Adipocyte (in vitro differentiated cells): ENCODE data around the gene TBCE.
"Not testable (repeated sequence)": the region's sequence is repeated elsewhere in the genome, so short reads cannot be mapped to it uniquely, and the experiment has no call there.

Experiments used
- DNase-seq: peaks from one replicate; pipeline ENCODE4 v3.0.0-alpha.2; 2015; ENCODE audit warnings: low read depth
- H3K27me3 ChIP-seq: replicated peaks from 2 replicates; pipeline ENCODE4 v1.7.0; 2013; ENCODE audit warnings: mild to moderate bottlenecking, low read length, moderate library complexity; ENCODE audit not compliant: control insufficient read depth, insufficient read depth
- H3K36me3 ChIP-seq: 2 replicates; pipeline ENCODE4 v1.7.0; 2013; ENCODE audit warnings: low read length, mild to moderate bottlenecking, moderate library complexity; ENCODE audit not compliant: control insufficient read depth, insufficient read depth, severe bottlenecking
- H3K4me1 ChIP-seq: 2 replicates; pipeline ENCODE4 v1.7.0; 2013; ENCODE audit warnings: mild to moderate bottlenecking, low read length, moderate library complexity; ENCODE audit not compliant: control insufficient read depth, insufficient read depth
- H3K4me3 ChIP-seq: 2 replicates; pipeline ENCODE4 v1.7.0; 2013; ENCODE audit warnings: mild to moderate bottlenecking, low read length, moderate library complexity
- H3K9ac ChIP-seq: 2 replicates; pipeline ENCODE4 v1.7.0; 2013; ENCODE audit warnings: mild to moderate bottlenecking, low read length, moderate library complexity
- H3K9me3 ChIP-seq: 2 replicates; pipeline ENCODE4 v1.7.0; 2013; ENCODE audit warnings: mild to moderate bottlenecking, low read length, moderate library complexity; ENCODE audit not compliant: control insufficient read depth

Gene TBCE

DNA sequence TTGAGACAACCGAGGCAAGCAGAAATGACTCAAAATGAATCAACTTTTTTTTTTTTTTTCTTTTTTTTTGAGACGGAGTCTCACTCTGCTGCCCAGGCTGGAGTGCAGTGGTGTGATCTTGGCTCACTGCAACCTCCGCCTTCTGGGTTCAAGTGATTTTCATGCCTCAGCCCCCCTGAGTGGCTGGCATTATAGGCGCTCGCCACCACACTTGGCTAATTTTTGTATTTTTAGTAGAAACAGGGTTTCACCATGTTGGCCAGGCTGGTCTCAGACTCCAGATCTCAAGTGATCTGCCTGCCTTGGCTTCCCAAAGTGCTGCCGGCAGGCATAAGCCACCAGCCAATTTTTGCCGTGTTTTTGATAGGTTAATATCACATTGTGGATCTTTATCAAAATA, 90.6 kb downstream of the TBCE start:
- H3K4me1 ChIP-seq, H3K9ac ChIP-seq, DNase-seq, H3K27me3 ChIP-seq, H3K4me3 ChIP-seq, H3K9me3 ChIP-seq: not testable (repeated sequence)
- H3K36me3 ChIP-seq: peaks cover 19% of the 10 kb centered on the region

DNA sequence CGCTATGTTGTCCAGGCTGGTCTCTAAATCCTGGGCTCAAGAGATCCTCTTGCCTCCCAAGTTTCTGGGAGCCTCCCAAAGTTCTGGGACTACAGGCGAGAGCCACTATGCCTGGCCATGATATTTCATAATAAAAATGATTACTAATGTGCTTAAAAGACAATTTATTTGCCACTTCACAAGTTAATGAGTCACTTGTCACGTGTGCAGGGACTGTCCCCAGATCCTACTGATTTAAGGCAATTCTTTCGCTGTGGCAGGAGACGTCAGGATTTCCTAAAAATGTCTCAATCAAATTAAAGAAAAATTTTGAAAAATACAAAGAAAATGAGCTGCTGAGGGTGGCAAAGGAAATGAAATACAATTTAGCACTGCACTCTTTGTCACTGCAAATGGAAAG, 93.5 kb downstream of the TBCE start:
- H3K9ac ChIP-seq: no peak overlapping the region
- no peaks in the 10 kb centered on the region for H3K27me3 ChIP-seq
- H3K4me3 ChIP-seq: no peak overlapping the region
- H3K4me1 ChIP-seq: no peaks in the 10 kb centered on the region
- H3K9me3 ChIP-seq: no peaks in the 10 kb centered on the region
- DNase-seq: no peak
- peaks cover 12% of the 10 kb centered on the region for H3K36me3 ChIP-seq

DNA sequence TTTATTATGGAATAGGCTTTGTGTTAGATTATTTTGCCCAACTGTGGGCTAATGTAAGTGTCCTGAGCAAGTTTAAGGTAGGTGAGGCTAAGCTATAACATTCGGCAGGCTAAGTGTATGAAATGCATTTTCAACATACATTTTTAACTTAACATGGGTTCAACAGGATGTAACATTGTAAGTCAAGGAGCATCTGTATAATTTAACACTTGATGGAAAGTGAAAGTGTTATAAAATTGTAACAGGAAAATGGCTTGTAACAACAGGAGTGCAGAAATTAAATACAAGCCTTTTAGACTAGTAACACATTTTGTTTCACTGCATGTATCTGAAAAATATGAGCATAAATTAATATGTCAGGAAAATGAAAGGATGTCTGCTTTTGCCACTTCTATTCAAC, 94.7 kb downstream of the TBCE start:
- DNase-seq: no peak
- peaks cover 12% of the 10 kb centered on the region for H3K36me3 ChIP-seq
- H3K27me3 ChIP-seq: no peaks in the 10 kb centered on the region
- no peak overlapping the region for H3K4me3 ChIP-seq
- H3K9ac ChIP-seq: no peak overlapping the region
- H3K4me1 ChIP-seq: no peaks in the 10 kb centered on the region
- H3K9me3 ChIP-seq: no peaks in the 10 kb centered on the region

DNA sequence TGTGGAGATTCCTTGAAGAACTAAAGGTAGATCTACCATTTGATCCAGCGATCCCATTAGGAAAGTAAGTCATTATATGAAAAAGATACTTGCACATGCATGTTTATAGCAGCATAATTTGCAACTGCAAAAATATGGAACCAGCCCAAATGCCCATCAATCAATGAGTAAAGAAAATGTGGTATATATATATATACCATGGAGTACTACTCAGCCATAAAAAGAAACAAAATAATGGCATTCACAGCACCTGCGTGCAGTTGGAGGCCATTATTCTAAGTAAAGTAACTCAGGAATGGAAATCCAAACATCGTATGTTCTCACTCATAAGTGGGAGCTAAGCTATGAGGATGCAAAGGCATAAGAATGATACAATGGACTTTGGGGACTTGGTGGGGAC, 95.6 kb downstream of the TBCE start:
- peaks cover 12% of the 10 kb centered on the region for H3K36me3 ChIP-seq

DNA sequence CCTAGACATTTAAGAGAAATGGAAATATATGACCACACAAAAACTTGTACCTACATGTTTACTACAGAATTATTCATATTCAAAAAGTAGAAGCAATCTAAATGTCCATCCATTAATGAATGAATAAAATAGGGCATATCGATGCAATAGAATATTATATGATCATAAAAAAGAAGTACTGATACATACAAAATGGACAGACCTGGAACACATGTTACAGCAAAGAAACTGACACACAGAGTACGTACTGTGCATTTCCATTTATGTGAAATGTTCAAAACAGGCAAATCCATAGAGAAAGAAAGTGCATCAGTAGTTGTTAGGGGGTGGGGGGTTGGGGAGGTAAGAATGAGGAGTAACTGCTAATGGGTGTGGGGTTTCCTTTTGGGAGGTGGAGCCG, 97.8 kb downstream of the TBCE start:
- H3K9ac ChIP-seq: no peak overlapping the region
- DNase-seq: no peak
- H3K4me1 ChIP-seq: no peaks in the 10 kb centered on the region
- H3K4me3 ChIP-seq: no peak overlapping the region
- H3K9me3 ChIP-seq: no peaks in the 10 kb centered on the region
- no peaks in the 10 kb centered on the region for H3K27me3 ChIP-seq
- peaks cover 16% of the 10 kb centered on the region for H3K36me3 ChIP-seq

More for the DNA sequence above, 95.6 kb downstream of the TBCE start:
- H3K27me3 ChIP-seq, H3K9me3 ChIP-seq, H3K9ac ChIP-seq, H3K4me3 ChIP-seq, DNase-seq, H3K4me1 ChIP-seq: not testable (repeated sequence)

DNA sequence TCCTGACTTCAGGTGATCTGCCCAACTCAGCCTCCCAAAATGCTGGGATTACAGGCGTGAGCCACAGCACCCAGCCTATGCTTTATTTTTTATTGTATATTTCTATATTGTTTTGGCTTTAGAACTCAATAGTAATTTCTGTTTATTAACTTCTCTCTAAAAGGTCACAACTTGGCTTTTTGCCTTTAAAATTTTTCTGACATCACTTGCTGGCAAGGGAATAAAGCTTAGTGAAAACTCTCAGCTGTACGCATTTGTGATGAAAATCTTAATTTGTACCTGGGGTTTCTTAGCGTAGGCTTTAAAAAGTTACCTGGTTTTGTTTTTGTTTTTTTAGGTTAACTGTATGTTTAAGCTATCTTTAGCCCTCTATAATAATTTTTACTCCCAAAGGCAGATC, 100.8 kb downstream of the TBCE start:
- no peaks in the 10 kb centered on the region for H3K27me3 ChIP-seq
- no peak overlapping the region for H3K4me3 ChIP-seq
- no peaks in the 10 kb centered on the region for H3K9me3 ChIP-seq
- no peak overlapping the region for H3K9ac ChIP-seq
- no peak for DNase-seq
- H3K36me3 ChIP-seq: peaks cover 20% of the 10 kb centered on the region
- no peaks in the 10 kb centered on the region for H3K4me1 ChIP-seq

DNA sequence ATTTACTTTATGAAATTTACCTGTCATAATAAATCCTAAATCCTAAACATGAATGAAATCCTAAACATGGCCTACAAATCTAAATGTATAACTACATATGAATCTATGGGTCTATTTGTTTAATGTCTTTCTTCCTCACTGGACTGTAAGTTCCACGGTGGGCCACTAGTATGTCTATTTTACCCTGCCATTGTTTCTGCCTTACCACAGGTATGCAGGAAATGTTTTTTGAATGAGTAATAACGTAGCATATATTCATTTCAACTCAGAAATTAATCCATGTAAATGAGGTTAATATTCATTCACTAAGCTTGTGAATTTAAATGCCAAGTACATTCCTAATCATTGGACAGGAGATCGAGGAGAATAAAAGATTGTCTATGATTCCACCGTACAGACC, 101.7 kb downstream of the TBCE start:
- Histone ChIP-seq H3K9ac (no peak overlapping the region), H3K36me3 (peaks cover 20% of the 10 kb centered on the region), H3K4me3 (no peak overlapping the region), H3K9me3 (no peaks in the 10 kb centered on the region), H3K4me1 (no peaks in the 10 kb centered on the region), H3K27me3 (no peaks in the 10 kb centered on the region)
- peak; percentile 15 for DNase-seq

DNA sequence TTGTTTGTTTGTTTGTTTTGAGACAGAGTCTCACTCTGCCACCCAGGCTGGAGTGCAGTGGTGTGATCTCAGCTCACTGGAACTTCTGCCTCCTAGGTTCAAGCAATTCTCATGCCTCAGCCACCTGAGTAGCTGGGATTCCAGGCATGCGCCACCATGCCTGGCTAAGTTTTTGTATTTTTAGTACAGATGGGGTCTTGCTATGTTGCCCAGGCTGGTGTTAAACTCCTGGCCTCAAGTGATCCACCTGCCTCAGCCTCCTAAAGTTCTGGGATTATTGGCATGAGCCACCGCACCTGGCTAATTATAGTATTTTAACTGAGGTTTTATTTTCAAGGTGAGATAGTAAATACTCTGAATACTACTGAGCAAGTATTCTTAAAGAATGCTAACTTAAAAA, 102.7 kb downstream of the TBCE start:
- H3K27me3 ChIP-seq, H3K9me3 ChIP-seq, H3K4me3 ChIP-seq, H3K4me1 ChIP-seq, DNase-seq, H3K9ac ChIP-seq: not testable (repeated sequence)
- peaks cover 14% of the 10 kb centered on the region for H3K36me3 ChIP-seq

DNA sequence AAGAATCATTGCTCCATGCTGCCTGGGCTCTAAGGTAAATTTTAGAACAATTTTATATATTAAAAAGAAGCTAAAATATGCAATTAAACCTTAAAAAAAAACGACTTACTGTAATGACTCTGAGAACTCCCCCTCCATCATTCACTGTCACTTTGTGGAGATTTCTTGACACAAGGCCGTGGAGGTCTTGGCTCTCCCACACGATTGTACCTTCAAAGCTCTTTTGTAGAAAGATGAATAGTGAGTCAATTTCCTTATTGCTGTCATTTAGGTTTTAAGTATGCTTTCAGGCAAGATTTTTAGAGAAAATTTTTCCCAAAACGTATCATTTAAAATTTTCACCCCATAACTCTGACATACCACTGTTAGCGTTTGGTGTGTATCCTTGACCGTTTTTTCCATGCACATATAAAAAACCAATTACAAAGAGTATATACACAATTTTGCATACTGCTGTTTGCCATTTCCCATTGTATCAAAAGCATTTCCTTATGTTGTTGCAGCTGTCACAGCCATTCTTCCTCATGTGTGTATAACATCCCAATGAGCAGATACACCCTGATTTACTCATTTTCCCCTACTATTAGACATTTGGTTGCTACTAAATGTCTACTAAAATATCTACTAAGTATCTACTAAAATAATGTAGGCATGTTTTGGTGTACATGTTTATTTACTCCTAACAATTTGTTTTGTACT, 103.7 kb downstream of the TBCE start:
- no peak for DNase-seq
- Histone ChIP-seq H3K9me3 (no peaks in the 10 kb centered on the region), H3K27me3 (no peaks in the 10 kb centered on the region), H3K9ac (no peak overlapping the region), H3K4me1 (no peaks in the 10 kb centered on the region), H3K4me3 (no peak overlapping the region), H3K36me3 (peaks cover 18% of the 10 kb centered on the region)

DNA sequence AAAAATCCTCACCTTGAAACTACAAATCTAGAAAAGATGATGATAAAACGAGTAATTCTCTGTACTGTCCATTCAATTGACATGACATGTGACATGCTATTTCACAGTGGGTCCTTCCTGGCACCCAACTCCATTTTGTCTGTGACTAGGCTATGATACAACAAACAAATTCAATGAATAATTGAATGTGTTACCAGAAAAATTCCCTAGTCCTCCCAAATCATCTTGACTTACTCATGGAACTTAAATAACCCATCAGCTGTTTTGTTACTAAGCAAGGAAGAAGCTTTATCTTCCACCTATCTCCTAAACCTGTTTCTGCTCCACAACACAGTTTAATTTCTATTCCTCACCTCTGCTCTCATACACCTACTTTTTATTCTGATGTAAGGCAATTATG, 106.6 kb downstream of the TBCE start:
- DNase-seq: no peak
- no peaks in the 10 kb centered on the region for H3K4me1 ChIP-seq
- H3K36me3 ChIP-seq: peaks cover 30% of the 10 kb centered on the region

DNA sequence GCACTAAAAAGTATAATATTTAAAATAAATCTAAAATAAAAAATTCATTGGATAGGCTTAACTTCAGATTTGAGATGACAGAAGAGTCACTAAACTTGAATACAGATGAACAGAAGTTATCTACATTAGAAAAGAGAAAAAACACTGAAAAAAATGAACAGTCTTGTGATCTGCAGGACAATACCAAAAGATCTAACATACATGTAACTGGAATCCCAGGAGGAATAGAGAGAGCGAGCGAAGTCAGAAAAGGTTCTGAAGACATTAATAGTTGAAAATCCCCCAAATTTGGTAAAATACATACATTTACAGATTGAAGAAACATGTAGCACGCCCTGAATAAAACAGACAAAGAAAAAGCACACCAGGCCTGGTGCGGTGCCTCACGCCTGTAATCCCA, 115.9 kb downstream of the TBCE start:
- H3K27me3 ChIP-seq: no peaks in the 10 kb centered on the region
- H3K4me1 ChIP-seq: no peaks in the 10 kb centered on the region
- H3K9me3 ChIP-seq: no peaks in the 10 kb centered on the region
- H3K9ac ChIP-seq: no peak overlapping the region
- DNase-seq: no peak
- H3K36me3 ChIP-seq: peaks cover 50% of the 10 kb centered on the region
- H3K4me3 ChIP-seq: no peak overlapping the region

More for the DNA sequence above, 106.6 kb downstream of the TBCE start:
- H3K9me3 ChIP-seq: no peaks in the 10 kb centered on the region
- no peak overlapping the region for H3K4me3 ChIP-seq
- H3K9ac ChIP-seq: no peak overlapping the region
- H3K27me3 ChIP-seq: no peaks in the 10 kb centered on the region

DNA sequence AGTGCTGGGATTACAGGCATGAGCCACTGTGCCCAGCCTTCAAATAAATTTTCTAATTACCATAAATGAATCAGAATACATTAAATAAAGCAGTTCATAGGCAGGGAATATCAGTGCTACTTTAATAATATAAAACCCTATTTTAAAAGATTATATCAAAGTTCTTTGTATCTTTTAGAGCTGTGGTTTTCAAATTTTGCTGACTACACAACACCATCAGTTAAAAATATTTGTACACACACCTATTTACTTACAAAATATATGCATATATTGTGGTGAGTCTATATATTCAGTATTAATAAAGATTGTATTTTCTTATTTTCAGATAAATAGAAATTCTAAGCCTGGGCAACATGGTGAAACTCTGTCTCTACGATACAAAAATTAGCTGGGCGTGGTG, 118.3 kb downstream of the TBCE start:
- peaks cover 37% of the 10 kb centered on the region for H3K36me3 ChIP-seq
- H3K4me1 ChIP-seq: no peaks in the 10 kb centered on the region
- no peak overlapping the region for H3K9ac ChIP-seq
- no peak for DNase-seq
- H3K9me3 ChIP-seq: no peaks in the 10 kb centered on the region
- H3K27me3 ChIP-seq: no peaks in the 10 kb centered on the region
- no peak overlapping the region for H3K4me3 ChIP-seq
